H9 (cell line): ENCODE results near the gene LAMA3. TPM values are rescaled to one million over a fixed set of nuclear protein-coding genes. Genes with fewer than 3 reads are reported as not detected.
A peak's percentile ranks its signal among the peaks of the same experiment; 100 is the strongest.

ENCODE experiments used
- DNase-seq: peaks from one replicate; pipeline ENCODE4 v3.0.0-alpha.2; 2017
- H2AFZ ChIP-seq: one replicate; pipeline ENCODE4 v1.6.1; 2013; ENCODE audit warnings: mild to moderate bottlenecking, low read length, control low read depth, moderate library complexity
- H2AK5ac ChIP-seq: 2 replicates; pipeline ENCODE4 v1.6.1; 2013; ENCODE audit warnings: low read length, control low read depth, mixed read lengths; ENCODE audit not compliant: insufficient read length
- H2BK120ac ChIP-seq: one replicate; pipeline ENCODE4 v1.6.1; 2013; ENCODE audit warnings: low read depth, mild to moderate bottlenecking, low read length, control low read depth, inconsistent platforms; ENCODE audit not compliant: poor library complexity, severe bottlenecking
- H2BK12ac ChIP-seq: 2 replicates; pipeline ENCODE4 v1.6.1; 2013; ENCODE audit warnings: low read length, control low read depth, mixed read lengths, low read depth; ENCODE audit not compliant: insufficient read length
- H2BK15ac ChIP-seq: 2 replicates; pipeline ENCODE4 v1.6.1; 2013; ENCODE audit warnings: low read depth, low read length, control low read depth
- H2BK20ac ChIP-seq: one replicate; pipeline ENCODE4 v1.6.1; 2013; ENCODE audit warnings: low read depth, mild to moderate bottlenecking, low read length, control low read depth, inconsistent platforms; ENCODE audit not compliant: poor library complexity, severe bottlenecking
- H2BK5ac ChIP-seq: 2 replicates; pipeline ENCODE4 v1.6.1; 2013; ENCODE audit warnings: low read length, control low read depth, mixed read lengths; ENCODE audit not compliant: insufficient read length
- H3K14ac ChIP-seq: 2 replicates; pipeline ENCODE4 v1.6.1; 2013; ENCODE audit warnings: low read length, control low read depth; ENCODE audit not compliant: insufficient read depth
- H3K18ac ChIP-seq: 2 replicates; pipeline ENCODE4 v1.6.1; 2013; ENCODE audit warnings: low read depth, mild to moderate bottlenecking, mixed read lengths, low read length, control low read depth; ENCODE audit not compliant: insufficient read length
- H3K23ac ChIP-seq: 2 replicates; pipeline ENCODE4 v1.6.1; 2013; ENCODE audit warnings: low read length, control low read depth, mixed read lengths, low read depth; ENCODE audit not compliant: insufficient read length
- H3K23me2 ChIP-seq: 2 replicates; pipeline ENCODE4 v1.6.1; 2013; ENCODE audit warnings: low read depth, mild to moderate bottlenecking, mixed read lengths, low read length, control low read depth; ENCODE audit not compliant: insufficient read length, poor library complexity, severe bottlenecking
- H3K27ac ChIP-seq: 2 replicates; pipeline ENCODE4 v1.5.1; 2013; ENCODE audit warnings: low read length, control low read depth, mixed read lengths, low read depth; ENCODE audit not compliant: insufficient read length
- H3K27me3 ChIP-seq: 2 replicates; pipeline ENCODE4 v1.6.1; 2013; ENCODE audit warnings: low read length, control low read depth, inconsistent platforms; ENCODE audit not compliant: insufficient read depth
- H3K4ac ChIP-seq: 2 replicates; pipeline ENCODE4 v1.6.1; 2013; ENCODE audit warnings: low read depth, mild to moderate bottlenecking, control low read depth, inconsistent platforms, low read length, moderate library complexity
- H3K4me1 ChIP-seq: 2 replicates; pipeline ENCODE4 v1.6.1; 2013; ENCODE audit warnings: low read length, control low read depth, inconsistent platforms; ENCODE audit not compliant: insufficient read depth
- H3K4me2 ChIP-seq: 2 replicates; pipeline ENCODE4 v1.6.1; 2013; ENCODE audit warnings: low read length, control low read depth, mixed read lengths; ENCODE audit not compliant: insufficient read length, insufficient read depth
- H3K56ac ChIP-seq: 2 replicates; pipeline ENCODE4 v1.6.1; 2013; ENCODE audit warnings: low read depth, mild to moderate bottlenecking, mixed read lengths, low read length, control low read depth; ENCODE audit not compliant: insufficient read length
- H3K79me1 ChIP-seq: 2 replicates; pipeline ENCODE4 v1.6.1; 2013; ENCODE audit warnings: low read depth, mild to moderate bottlenecking, moderate library complexity, low read length, control low read depth, inconsistent platforms; ENCODE audit not compliant: insufficient read depth, poor library complexity, severe bottlenecking
- H3K79me2 ChIP-seq: 2 replicates; pipeline ENCODE4 v1.6.1; 2013; ENCODE audit warnings: low read length, control low read depth, inconsistent platforms; ENCODE audit not compliant: insufficient read depth
- H3K9ac ChIP-seq: 2 replicates; pipeline ENCODE4 v1.6.1; 2013; ENCODE audit warnings: low read length, control low read depth, mixed read lengths; ENCODE audit not compliant: insufficient read length; ENCODE audit errors: extremely low read depth
- H3K9me3 ChIP-seq: one replicate; pipeline ENCODE4 v1.6.1; 2013; ENCODE audit warnings: low read depth, low read length, inconsistent platforms; ENCODE audit not compliant: control insufficient read depth
- H3T11ph ChIP-seq: one replicate; pipeline ENCODE4 v1.6.1; 2013; ENCODE audit warnings: mild to moderate bottlenecking, low read length, control low read depth, inconsistent platforms
- H4K20me1 ChIP-seq: one replicate; pipeline ENCODE4 v1.6.1; 2013; ENCODE audit not compliant: control insufficient read depth, insufficient read length, insufficient read depth
- H4K5ac ChIP-seq: 2 replicates; pipeline ENCODE4 v1.6.1; 2013; ENCODE audit warnings: low read depth, mild to moderate bottlenecking, mixed read lengths, low read length, control low read depth; ENCODE audit not compliant: insufficient read length
- H4K8ac ChIP-seq: replicated peaks from 2 replicates; pipeline ENCODE4 v1.6.1; 2013; ENCODE audit warnings: low read length, control low read depth, mixed read lengths, low read depth; ENCODE audit not compliant: insufficient read length
- H4K91ac ChIP-seq: 2 replicates; pipeline ENCODE4 v1.6.1; 2013; ENCODE audit warnings: low read depth, mild to moderate bottlenecking, moderate library complexity, mixed read lengths, low read length, control low read depth; ENCODE audit not compliant: insufficient read length
- H3K27ac Mint-ChIP-seq, 3 experiments: 2 replicates in 2 of 3; 3 replicates in 1 of 3; pipeline ENCODE4 v1.8.0; 2020 to 2021; ENCODE audit warnings: mixed read lengths in 3 of 3, mild to moderate bottlenecking in 1 of 3, moderate library complexity in 1 of 3
- H3K27me3 Mint-ChIP-seq: 2 replicates; pipeline ENCODE4 v1.8.0; 2021; ENCODE audit warnings: low read depth, mild to moderate bottlenecking, moderate library complexity, mixed read lengths
- H3K36me3 Mint-ChIP-seq, 3 experiments: 2 replicates in 2 of 3; 3 replicates in 1 of 3; pipeline ENCODE4 v1.8.0; 2020 to 2021; ENCODE audit warnings: low read depth in 3 of 3, mixed read lengths in 3 of 3; ENCODE audit not compliant: insufficient read depth in 1 of 3
- H3K4me1 Mint-ChIP-seq, 2 experiments: 2 replicates each; pipeline ENCODE4 v1.8.0; 2020; ENCODE audit warnings: mixed read lengths in 2 of 2
- H3K4me3 Mint-ChIP-seq, 2 experiments: 2 replicates in 1 of 2; 3 replicates in 1 of 2; pipeline ENCODE4 v1.8.0; 2020 to 2021; ENCODE audit warnings: mild to moderate bottlenecking in 2 of 2, mixed read lengths in 2 of 2, moderate library complexity in 1 of 2
- H3K9me3 Mint-ChIP-seq, 2 experiments: 2 replicates in 1 of 2; 3 replicates in 1 of 2; pipeline ENCODE4 v1.8.0; 2020; ENCODE audit warnings: mild to moderate bottlenecking in 2 of 2, mixed read lengths in 2 of 2, moderate library complexity in 1 of 2
- CTCF ChIP-seq: fragments of 200-600 bp; sonication (generic); conservative IDR thresholded peaks from 3 replicates; pipeline ENCODE4 v1.8.0; 2021; ENCODE audit warnings: antibody characterized with exemption, mild to moderate bottlenecking
- WGBS: extraction: QIAGEN DNeasy Blood & Tissue Kit; methylation state at CpG from one replicate; pipeline ENCODE4 v1.1.7; 2013; ENCODE audit warnings: missing lambda C conversion rate, low lambda C conversion rate, mixed read lengths; ENCODE audit not compliant: insufficient read length; ENCODE audit errors: extremely low coverage; 5-methylcytosine and 5-hydroxymethylcytosine counted together
- total RNA-seq: library from RNA; stranded (reverse); gene quantifications from 2 replicates; pipeline ENCODE4 v1.2.1, GENCODE V29; 2021

The LAMA3 gene
- total RNA-seq, 1 experiment from 2014 or later: 0.33 TPM

GRCh38 chr18:23964282-23965238 lies 275.3 kb downstream of the LAMA3 start:
- Mint-ChIP-seq H3K27ac (peak overlapping the region in 1 of 3 experiments; percentile 23; a peak in 4 of 7 replicates), H3K9me3 (no peaks in the 10 kb centered on the region), H3K27me3 (0 out of 2 replicates have a peak, but pooled peaks cover 3% of the 10 kb centered on the region), H3K4me1 (peaks cover 17 to 19% of the 10 kb centered on the region in 2 experiments), H3K36me3 (peaks cover 0 to 3% (median 0%) of the 10 kb centered on the region in 3 experiments; a peak in 2 of 7 replicates), H3K4me3 (no peak overlapping the region)
- H2AFZ ChIP-seq: peak overlapping the region; percentile 58
- no peak overlapping the region for H3K14ac ChIP-seq
- no peak overlapping the region for H3K23ac ChIP-seq
- H3T11ph ChIP-seq: no peak overlapping the region
- no peaks in the 10 kb centered on the region for H3K79me2 ChIP-seq
- no peaks in the 10 kb centered on the region for H3K23me2 ChIP-seq
- H3K4me2 ChIP-seq: no peak overlapping the region
- no peak overlapping the region for H2AK5ac ChIP-seq
- DNase-seq: no peak
- H2BK5ac ChIP-seq: no peak overlapping the region
- no peak overlapping the region for H3K27ac ChIP-seq
- TF ChIP-seq CTCF: no peak
- no peaks in the 10 kb centered on the region for H3K79me1 ChIP-seq
- no peak overlapping the region for H2BK12ac ChIP-seq
- no peak overlapping the region for H3K4ac ChIP-seq
- no peak overlapping the region for H2BK120ac ChIP-seq
- H3K9ac ChIP-seq: no peak overlapping the region
- H4K5ac ChIP-seq: peak overlapping the region; percentile 92
- H3K4me1 ChIP-seq: no peaks in the 10 kb centered on the region; the same call in 1 of the 2 replicates
- H3K18ac ChIP-seq: no peak overlapping the region
- H3K9me3 ChIP-seq: no peaks in the 10 kb centered on the region
- no peak overlapping the region for H4K91ac ChIP-seq
- no peak overlapping the region for H2BK20ac ChIP-seq
- H3K27me3 ChIP-seq: no peaks in the 10 kb centered on the region
- H4K20me1 ChIP-seq: no peaks in the 10 kb centered on the region
- H2BK15ac ChIP-seq: no peak overlapping the region
- no peak overlapping the region for H3K56ac ChIP-seq
- no CpG with 5 or more reads among the region's 11 CpGs for WGBS
- H4K8ac ChIP-seq: no peak overlapping the region
